Activated B cell treated with CpG ODN at 0.5 μM for 24 hours (primary cell): ENCODE data around the gene INHBE. TPM values are rescaled to one million over a fixed set of nuclear protein-coding genes. Genes with fewer than 3 reads are reported as not detected.
"Not testable (repeated sequence)": the region's sequence is repeated elsewhere in the genome, so short reads cannot be mapped to it uniquely, and the experiment has no call there.

Source experiments
- ATAC-seq: fragments of 200-7000 bp; cut with Tn5 transposase; one replicate; pipeline ENCODE4 v1.10.0; 2021; ENCODE audit warnings: low read depth, mild to moderate bottlenecking, moderate library complexity
- CTCF ChIA-PET: fragments of 350-600 bp; sonication (Branson Sonifier 250); formaldehyde crosslinking; loops from one replicate; lab custom pipeline; 2021; ENCODE audit warnings: antibody characterized with exemption; lab: Charles Lee
- POLR2A ChIA-PET: fragments of 350-600 bp; sonication (Branson Sonifier 250); formaldehyde crosslinking; loops from one replicate; lab custom pipeline; 2021; ENCODE audit warnings: antibody characterized with exemption; lab: Charles Lee
- DNase-seq: peaks from one replicate; pipeline ENCODE4 v3.0.0; 2022
- H3K27ac Mint-ChIP-seq: one replicate; pipeline ENCODE4 v1.8.0; 2020; ENCODE audit warnings: mixed read lengths
- H3K27me3 Mint-ChIP-seq: one replicate; pipeline ENCODE4 v1.8.0; 2021; ENCODE audit warnings: mixed read lengths
- H3K36me3 Mint-ChIP-seq: one replicate; pipeline ENCODE4 v1.8.0; 2021; ENCODE audit warnings: low read depth, mixed read lengths
- H3K4me1 Mint-ChIP-seq: one replicate; pipeline ENCODE4 v1.8.0; 2021; ENCODE audit warnings: mixed read lengths
- H3K4me3 Mint-ChIP-seq: one replicate; pipeline ENCODE4 v1.8.0; 2020; ENCODE audit warnings: mild to moderate bottlenecking, mixed read lengths
- H3K9me3 Mint-ChIP-seq: one replicate; pipeline ENCODE4 v1.8.0; 2020; ENCODE audit warnings: mixed read lengths
- CTCF ChIP-seq: fragments of 200-600 bp; IDR thresholded peaks from one replicate; pipeline ENCODE4 v1.8.0; 2022; ENCODE audit warnings: antibody characterized with exemption, mild to moderate bottlenecking
- intact Hi-C: fragments of 100-400 bp; cut with micrococcal nuclease; formaldehyde crosslinking; loops from one replicate; pipeline ENCODE4 v1.15.1; 2024
- total RNA-seq: library from RNA; stranded (reverse); gene quantifications from 2 replicates; pipeline ENCODE4 v1.2.3, GENCODE V29; 2022

INHBE gene
- total RNA-seq, 1 donor from 2014 or later, result 0.29 TPM

- peaks cover 37% of the 10 kb centered on the region for H3K36me3 Mint-ChIP-seq
- TF ChIP-seq CTCF, result no peak
- no peak overlapping the region for H3K4me3 Mint-ChIP-seq
- POLR2A ChIA-PET, result interaction anchor here (0.6 kb wide), 1 partner anchor 18 kb away, joined by 8 read pairs; no protein-coding TSS in a partner anchor
- no peak overlapping the region for H3K27ac Mint-ChIP-seq
- CTCF ChIA-PET, result interaction anchor here (0.5 to 1.0 kb wide), 2 partner anchors 22 to 37 kb away, joined by 3 read pairs; partner anchors contain the start of gene INHBE
- DNase-seq, result no peak
- H3K27me3 Mint-ChIP-seq, result no peaks in the 10 kb centered on the region
- H3K9me3 Mint-ChIP-seq, result no peaks in the 10 kb centered on the region
- ATAC-seq, result no peak
- intact Hi-C loops, result no loop called here
- peaks cover 27% of the 10 kb centered on the region for H3K4me1 Mint-ChIP-seq
These were observed 36.9 kb upstream of the INHBE start for GRCh38 chr12:57418255-57418654.

GRCh38 chr12:57419495-57419894 lies 35.6 kb upstream of the INHBE start:
- H3K36me3 Mint-ChIP-seq, result peaks cover 36% of the 10 kb centered on the region
- no peaks in the 10 kb centered on the region for H3K9me3 Mint-ChIP-seq
- DNase-seq (no peak), ATAC-seq (no peak)
- no peak overlapping the region for H3K4me3 Mint-ChIP-seq
- POLR2A ChIA-PET, result interaction anchor here (0.6 kb wide), 2 partner anchors 283 to 1155 kb away, joined by 4 to 8 read pairs; no protein-coding TSS in a partner anchor
- TF ChIP-seq CTCF, result no peak
- intact Hi-C loops, result no loop called here
- no peaks in the 10 kb centered on the region for H3K27me3 Mint-ChIP-seq
- no peak overlapping the region for H3K27ac Mint-ChIP-seq
- CTCF ChIA-PET, result interaction anchor here (1.3 kb wide), 1 partner anchor 33 kb away, joined by 3 read pairs; no protein-coding TSS in a partner anchor
- peaks cover 27% of the 10 kb centered on the region for H3K4me1 Mint-ChIP-seq

- intact Hi-C loops, result no loop called here
- H3K9me3 Mint-ChIP-seq, result no peaks in the 10 kb centered on the region
- ATAC-seq (no peak), DNase-seq (no peak)
- H3K27ac Mint-ChIP-seq, result no peak overlapping the region
- H3K4me1 Mint-ChIP-seq, result peaks cover 19% of the 10 kb centered on the region
- no peak for TF ChIP-seq CTCF
- CTCF ChIA-PET, result interaction anchor here (1.2 kb wide), 1 partner anchor 38 kb away, joined by 3 read pairs; no protein-coding TSS in a partner anchor
- POLR2A ChIA-PET, result no interaction called here
- H3K36me3 Mint-ChIP-seq, result peaks cover 39% of the 10 kb centered on the region
- no peak overlapping the region for H3K4me3 Mint-ChIP-seq
- H3K27me3 Mint-ChIP-seq, result no peaks in the 10 kb centered on the region
These were observed 34.6 kb upstream of the INHBE start for GRCh38 chr12:57420482-57420881.

GRCh38 chr12:57426948-57427347 lies 28.2 kb upstream of the INHBE start:
- ATAC-seq, CTCF ChIA-PET, H3K4me3 Mint-ChIP-seq, intact Hi-C loops, DNase-seq, H3K27me3 Mint-ChIP-seq, H3K27ac Mint-ChIP-seq, H3K9me3 Mint-ChIP-seq: not testable (repeated sequence)
- Mint-ChIP-seq H3K4me1 (peaks cover 38% of the 10 kb centered on the region), H3K36me3 (peaks cover 29% of the 10 kb centered on the region)
- POLR2A ChIA-PET, result interaction anchor here (0.7 kb wide), 1 partner anchor 81 kb away, joined by 4 read pairs; no protein-coding TSS in a partner anchor

- H3K9me3 Mint-ChIP-seq, result no peaks in the 10 kb centered on the region
- peak overlapping the region; percentile 77 for H3K27ac Mint-ChIP-seq
- peak overlapping the region; percentile 97 for H3K4me3 Mint-ChIP-seq
- H3K27me3 Mint-ChIP-seq, result no peaks in the 10 kb centered on the region
- DNase-seq (no peak), ATAC-seq (no peak)
- H3K36me3 Mint-ChIP-seq, result peaks cover 20% of the 10 kb centered on the region
- H3K4me1 Mint-ChIP-seq, result peaks cover 39% of the 10 kb centered on the region
- intact Hi-C loops, result no loop called here
- TF ChIP-seq CTCF, result no peak
- ChIA-PET POLR2A (interaction anchor here (0.6 to 1.8 kb wide), 6 partner anchors 51 to 1455 kb away, joined by 3 to 12 read pairs (median 5); partner anchors contain the start of genes ARHGAP9 and RAB5B), CTCF (interaction anchor here (1.8 kb wide), 1 partner anchor 24 kb away, joined by 6 read pairs; no protein-coding TSS in a partner anchor)
These were observed 26.1 kb upstream of the INHBE start for GRCh38 chr12:57428965-57429364.
